ENCODE measurements around the gene SLC49A3.
"Not testable (repeated sequence)": the region's sequence is repeated elsewhere in the genome, so short reads cannot be mapped to it uniquely, and the experiment has no call there.

The SLC49A3 gene

DNA sequence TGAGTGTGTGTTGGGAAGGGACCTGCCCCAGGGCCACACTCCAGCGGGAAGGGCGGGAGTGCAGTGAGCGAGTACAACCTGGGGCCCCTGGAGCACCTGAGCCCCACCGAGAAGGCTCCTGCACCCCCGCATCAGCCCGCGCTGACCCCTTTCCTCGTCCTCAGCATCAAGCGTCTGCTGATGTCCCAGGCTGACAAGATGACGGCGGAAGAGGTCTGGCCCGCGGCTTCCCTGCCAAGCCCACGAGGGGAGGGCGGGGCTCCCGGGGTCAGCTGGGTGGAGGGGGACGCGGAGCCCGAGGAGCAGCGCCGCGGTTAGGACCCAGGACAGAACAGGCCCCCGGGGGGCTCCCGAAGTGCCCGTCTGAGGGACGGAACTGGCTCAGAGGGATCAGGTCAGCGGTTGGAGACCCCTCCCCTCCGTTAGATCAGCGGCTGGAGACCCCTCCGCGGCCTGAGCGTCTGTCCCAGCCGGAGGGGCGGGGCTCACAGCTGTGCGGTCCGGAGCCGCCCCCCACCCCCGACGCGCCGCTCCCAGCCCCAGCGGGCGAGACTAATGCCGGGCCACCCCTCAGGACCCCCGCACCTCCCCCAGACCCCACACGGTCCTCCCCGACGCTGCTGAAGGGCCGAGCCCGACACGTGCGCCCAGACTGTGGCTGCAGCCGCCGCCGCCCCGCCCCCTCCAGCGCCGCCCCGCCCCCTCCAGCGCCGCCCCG lies 7.9 kb downstream of the SLC49A3 start:
- peak; percentile 58 for DNase-seq (ENCODE audit: low read depth)

DNA sequence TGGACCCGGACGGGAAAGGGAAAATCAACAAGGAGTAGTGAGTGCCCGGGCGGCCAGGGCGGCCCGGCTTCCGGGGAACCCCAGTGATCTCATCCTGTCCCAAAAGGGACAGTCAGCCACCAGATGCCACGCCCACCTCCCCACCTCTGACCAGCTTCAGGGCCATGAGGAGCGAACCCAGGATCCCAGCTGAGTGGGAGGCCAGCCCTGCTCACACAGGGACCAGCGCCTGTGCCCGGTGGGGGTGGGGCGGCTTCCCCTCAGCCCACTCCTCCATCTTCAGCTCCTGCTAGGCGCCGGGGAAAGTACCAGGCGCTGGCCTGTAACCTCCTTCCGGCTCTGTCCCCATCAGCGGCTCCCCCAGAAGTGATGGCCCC lies 8.4 kb downstream of the SLC49A3 start:
- peak; percentile 42 for DNase-seq (ENCODE audit: low read depth)

- no peak for DNase-seq (ENCODE audit: low read depth)
These were observed 8.9 kb downstream of the SLC49A3 start for GRCh38 chr4:680091-680490.

DNA sequence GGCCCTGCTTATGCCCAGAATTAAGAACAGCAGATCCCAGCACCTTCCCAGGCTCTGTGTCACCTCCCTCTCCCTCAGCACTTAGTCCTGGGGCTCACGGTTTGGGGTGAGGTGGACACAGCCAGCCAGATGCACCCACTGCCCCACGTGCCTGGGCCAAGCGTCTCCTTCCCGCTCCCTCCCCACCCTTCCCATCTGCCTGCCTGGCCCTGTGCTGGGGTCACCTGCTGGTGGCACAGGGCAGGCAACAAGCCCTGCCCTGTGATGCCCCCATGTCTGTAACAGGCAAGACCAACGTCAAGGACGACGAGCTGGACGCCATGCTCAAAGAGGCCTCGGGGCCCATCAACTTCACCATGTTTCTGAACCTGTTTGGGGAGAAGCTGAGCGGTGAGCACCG lies 9.3 kb downstream of the SLC49A3 start:
- no peak for DNase-seq (ENCODE audit: low read depth)

DNA sequence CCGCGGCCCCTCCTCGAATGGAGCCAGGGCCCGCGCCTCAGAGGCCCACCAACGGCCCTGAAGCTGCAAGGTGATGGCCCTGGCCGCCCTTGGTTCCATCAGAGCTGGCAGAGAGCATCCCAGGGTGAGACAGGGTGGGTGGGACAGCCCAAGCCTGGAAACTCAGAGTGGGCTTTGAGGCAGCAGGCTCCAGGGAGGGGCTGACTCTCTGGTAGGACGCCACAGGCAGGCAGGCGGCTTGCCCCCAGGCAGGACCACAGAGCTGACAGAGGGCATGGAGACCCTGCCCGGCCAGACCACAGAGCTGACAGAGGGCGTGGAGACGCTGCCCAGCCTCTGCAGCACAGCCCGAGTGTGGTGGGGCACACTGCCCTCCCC lies 9.9 kb downstream of the SLC49A3 start:
- DNase-seq (ENCODE audit: low read depth), result no peak

DNA sequence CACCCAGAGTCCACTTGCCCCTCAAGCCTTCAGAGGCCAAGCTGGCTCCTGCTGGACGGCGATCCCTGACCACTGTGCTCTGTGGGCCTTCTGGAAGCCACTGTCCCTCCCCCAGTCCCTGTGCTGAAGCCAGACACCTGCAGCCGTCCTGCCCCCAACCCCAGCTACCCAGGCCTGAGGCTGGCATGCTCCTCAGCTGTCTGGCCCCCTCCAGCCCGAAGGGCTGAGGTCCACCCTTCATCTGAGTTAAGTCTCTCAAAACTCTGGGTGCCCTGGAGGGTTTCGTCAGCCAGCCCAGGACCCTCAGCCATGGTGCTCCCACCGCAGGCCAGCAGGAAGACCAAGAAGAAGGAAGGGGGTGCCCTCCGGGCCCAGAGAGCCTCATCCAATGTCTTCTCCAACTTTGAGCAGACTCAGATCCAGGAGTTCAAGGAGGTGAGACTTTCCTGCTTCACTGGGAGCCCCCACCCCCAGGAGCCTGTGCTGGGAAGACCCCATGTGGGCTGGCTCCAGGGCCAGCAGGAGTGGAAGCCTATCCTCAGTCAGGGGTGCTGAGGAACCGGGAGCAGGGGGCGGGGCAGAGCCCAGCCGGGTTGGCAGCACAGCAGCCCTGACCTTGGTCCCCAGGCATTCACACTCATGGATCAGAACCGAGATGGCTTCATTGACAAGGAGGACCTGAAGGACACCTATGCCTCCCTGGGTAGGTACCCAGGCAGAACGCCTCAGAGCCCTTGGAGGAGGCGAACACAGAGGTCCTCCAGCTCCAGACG lies 10.4 kb downstream of the SLC49A3 start:
- DNase-seq (ENCODE audit: low read depth), result no peak

- DNase-seq (ENCODE audit: low read depth), result no peak
These were observed 11.3 kb downstream of the SLC49A3 start for GRCh38 chr4:677431-678293.

- DNase-seq (ENCODE audit: low read depth), result no peak
These were observed 12.1 kb downstream of the SLC49A3 start for GRCh38 chr4:676871-677235.

- no peak for DNase-seq (ENCODE audit: low read depth)
These were observed 12.7 kb downstream of the SLC49A3 start for GRCh38 chr4:675980-676870.

DNA sequence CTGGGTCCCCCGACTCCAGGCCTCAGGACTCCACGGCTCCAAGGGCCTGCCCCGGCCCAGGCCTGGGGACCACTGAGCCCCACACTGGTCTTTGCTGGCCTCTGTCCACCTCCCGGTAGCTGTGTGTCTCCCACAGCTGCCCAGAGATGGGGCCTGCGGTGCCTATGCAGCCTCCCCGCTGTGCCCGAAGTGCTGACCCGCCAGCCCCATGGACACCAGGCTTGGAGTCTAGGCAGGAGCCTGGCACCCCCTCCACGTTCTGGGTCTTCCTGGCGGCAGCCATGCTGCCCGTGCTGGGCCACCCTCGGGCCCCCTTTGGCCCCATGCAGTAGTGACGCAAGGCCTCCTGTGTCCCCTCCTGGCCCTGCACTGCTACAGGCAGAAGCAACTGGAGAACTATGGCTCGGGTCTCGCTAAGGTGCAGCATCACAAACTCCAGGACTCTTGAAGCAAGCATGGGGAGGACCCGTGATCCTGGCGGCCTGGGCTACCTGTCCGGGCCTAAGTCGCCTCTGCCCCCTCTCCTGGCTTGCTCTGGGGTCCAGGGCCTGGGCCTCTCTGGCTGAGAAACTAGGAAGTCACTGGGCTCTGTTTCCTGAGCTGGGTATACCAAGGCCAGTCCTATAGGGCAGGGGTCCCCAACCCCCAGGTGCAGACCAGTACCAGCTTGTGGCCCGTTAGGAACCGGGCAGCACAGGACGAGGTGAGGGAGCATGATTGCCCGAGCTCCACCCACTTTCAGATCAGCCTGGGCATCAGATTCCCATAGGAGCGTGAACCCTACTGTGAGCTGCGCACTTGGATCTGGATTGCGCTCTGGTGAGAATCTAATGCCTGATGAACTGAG lies 13.7 kb downstream of the SLC49A3 start:
- no peak for DNase-seq (ENCODE audit: low read depth)

DNA sequence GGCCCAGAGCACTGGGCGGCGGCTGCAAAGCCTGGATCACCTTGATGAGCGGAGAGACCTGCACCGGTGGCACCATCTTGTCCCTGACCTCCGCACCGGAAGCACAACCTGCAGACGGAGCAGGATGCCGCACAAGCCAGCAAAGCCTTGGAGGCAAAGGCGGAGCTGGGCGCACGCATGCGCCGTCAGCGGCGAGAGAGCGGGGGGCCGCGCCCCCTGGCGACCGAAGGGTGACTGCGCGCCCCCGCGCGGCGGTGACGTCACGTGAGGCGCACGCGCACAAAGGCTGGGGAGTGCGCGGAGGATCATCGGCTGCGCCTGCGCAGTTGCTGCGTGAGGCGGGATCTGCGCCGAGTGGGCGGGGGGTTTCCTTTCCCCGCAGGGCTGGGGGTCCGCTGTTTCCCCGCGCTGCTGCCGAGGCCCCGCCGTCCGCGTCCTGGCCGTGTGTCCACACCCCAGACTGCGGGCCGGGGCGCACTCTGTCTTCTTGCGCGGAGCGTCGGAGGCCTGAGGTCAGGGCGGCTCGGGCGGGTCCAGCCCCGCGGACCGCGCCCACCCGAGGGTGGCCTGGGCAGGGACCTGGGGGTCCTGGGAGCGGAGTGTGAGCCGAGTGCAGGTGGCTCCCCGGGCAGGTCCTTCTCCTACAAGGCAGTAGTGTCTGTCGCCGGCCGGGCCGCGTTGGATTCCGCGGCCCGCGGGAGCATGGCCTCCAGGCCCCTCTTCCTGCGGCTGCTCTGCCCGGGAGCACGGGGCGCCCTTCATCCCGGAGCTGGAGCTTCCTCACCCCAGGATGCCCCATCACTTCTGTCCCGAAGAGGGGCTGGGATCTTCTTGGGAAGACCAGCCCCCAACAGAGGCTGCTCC lies 14.5 kb downstream of the SLC49A3 start, which contains the start of the genes ATP5ME and MYL5:
ATP5ME (minus strand) TSS at position 105 of the 864 bp plus-strand sequence; CDS start at position 76, 29 bp downstream.
MYL5 (plus strand) TSS at position 371 of the 864 bp plus-strand sequence. CDS start 3,485 bp downstream, outside the sequence.
- peak; percentile 94 for DNase-seq (ENCODE audit: low read depth)

GRCh38 chr4:673349-674091 lies 15.4 kb downstream of the SLC49A3 start:
- DNase-seq (ENCODE audit: low read depth), result peak; percentile 35

DNA sequence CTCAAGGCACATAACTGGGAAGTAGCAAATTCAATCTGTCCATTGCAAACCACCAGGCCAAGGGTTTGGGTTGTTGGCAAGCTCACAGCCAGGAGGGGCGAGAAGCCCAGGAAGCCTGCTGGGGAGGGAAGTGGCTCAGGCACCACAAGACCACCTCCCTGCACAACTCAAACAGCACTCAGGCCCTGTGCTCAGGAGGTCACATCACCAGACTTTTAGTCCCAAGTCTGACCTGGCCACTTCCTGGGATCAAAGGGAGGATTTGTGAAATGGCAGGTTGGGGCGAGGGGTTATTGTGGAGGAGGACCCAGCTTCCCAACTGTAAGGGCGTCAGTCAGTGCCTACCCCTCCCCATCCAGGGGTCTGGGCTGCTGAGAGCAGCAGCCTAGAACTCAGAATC lies 17.2 kb downstream of the SLC49A3 start:
- no peak for DNase-seq (ENCODE audit: low read depth)

- not testable (repeated sequence) for DNase-seq (ENCODE audit: low read depth)
These were observed 19.0 kb downstream of the SLC49A3 start for GRCh38 chr4:669806-670559.

DNA sequence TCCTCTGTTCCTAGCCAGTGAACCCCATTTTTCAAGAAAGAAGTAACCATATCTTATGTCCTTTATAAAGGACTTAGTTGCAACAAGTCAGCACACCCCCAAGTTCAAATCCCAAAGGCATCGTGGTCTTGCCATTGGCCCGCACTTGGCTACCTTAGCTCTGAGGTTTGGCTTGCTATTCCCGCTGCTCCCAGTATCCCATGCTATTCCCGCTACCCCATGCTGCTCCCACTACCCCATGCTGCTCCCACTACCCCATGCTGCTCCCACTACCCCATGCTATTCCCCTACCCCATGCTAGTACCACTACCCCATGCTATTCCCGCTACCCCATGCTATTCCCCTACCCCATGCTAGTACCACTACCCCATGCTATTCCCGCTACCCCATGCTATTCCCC lies 20.7 kb downstream of the SLC49A3 start:
- not testable (repeated sequence) for DNase-seq (ENCODE audit: low read depth)

- no peak for DNase-seq (ENCODE audit: low read depth)
These were observed 21.4 kb downstream of the SLC49A3 start for GRCh38 chr4:667545-667925.

- DNase-seq (ENCODE audit: low read depth), result no peak
These were observed 22.0 kb downstream of the SLC49A3 start for GRCh38 chr4:666822-667544.

All from ELR (cell line).